AG04449 (cell line): Measurements from ENCODE around the gene PDCD2.
"Not testable (repeated sequence)": the region's sequence is repeated elsewhere in the genome, so short reads cannot be mapped to it uniquely, and the experiment has no call there.

ENCODE experiments used
- CTCF ChIA-PET: fragments of 350-600 bp; formaldehyde crosslinking; extraction: SDS; loops from one replicate; lab custom pipeline; 2021; ENCODE audit warnings: antibody characterized with exemption; lab: Yijun Ruan, JAX
- POLR2A ChIA-PET: fragments of 400-600, 350-600 bp; formaldehyde crosslinking; extraction: SDS; loops from one replicate; lab custom pipeline; 2020; ENCODE audit warnings: antibody characterized with exemption, inconsistent platforms; lab: Yijun Ruan, JAX
- DNase-seq: peaks from one replicate; pipeline ENCODE4 v3.0.0-alpha.2; 2010; ENCODE audit warnings: low read depth, low spot score
- H3K4me3 ChIP-seq: 2 replicates; pipeline ENCODE4 v1.5.1; 2011; ENCODE audit warnings: low read depth, mild to moderate bottlenecking, control low read depth, low read length
- TF ChIP-seq, protein P1 (sequence below): IDR thresholded peaks from one replicate; pipeline ENCODE4 v1.5.1; 2011; ENCODE audit warnings: mild to moderate bottlenecking, moderate library complexity, low read length, control low read depth, inconsistent platforms; ENCODE audit not compliant: insufficient read depth; ENCODE audit errors: missing control alignments

PDCD2 gene

DNA sequence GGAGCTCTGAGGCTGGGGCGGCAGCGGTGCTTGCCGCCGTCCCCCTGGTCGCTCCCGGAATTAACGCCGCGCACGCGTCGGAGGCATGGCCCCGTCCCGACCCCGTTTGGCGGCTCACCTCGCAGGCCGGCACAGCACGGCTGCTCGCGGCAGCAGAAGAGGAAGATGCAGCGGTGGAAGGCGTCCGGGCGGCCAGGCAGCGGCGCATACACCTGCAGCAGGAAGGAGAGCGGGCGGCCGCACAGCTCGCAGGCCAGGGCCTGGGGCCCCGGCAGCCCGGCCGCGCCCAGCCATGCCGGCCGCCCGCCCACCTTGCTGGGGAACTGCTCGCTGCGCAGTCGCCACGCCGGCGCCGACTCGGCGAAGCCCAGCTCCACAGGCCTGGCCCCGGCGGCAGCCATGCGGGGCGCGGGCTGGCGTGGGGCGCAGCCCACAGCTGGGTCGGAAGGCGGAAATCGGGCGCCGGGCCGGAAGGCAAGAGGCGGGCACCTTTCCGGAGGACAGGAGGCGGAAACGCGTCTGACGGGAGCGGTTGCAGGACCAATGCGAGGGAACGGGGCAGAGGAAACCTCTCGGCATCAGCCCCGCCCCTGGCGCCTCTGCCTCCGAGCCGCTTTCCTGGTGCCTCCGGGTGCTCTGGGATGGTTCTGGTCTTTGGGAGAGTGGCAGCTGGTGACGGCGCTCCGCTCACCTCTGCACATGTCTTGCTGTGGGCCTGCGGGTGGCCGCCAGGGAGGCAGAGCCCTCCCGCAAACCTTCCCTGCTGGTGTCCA lies at the start of gene PDCD2:
Gene PDCD2 (minus strand): TSS at position 457 of the 773 bp plus-strand sequence. CDS start 56 bp downstream, at position 401.
- TF ChIP-seq, protein P1, sequence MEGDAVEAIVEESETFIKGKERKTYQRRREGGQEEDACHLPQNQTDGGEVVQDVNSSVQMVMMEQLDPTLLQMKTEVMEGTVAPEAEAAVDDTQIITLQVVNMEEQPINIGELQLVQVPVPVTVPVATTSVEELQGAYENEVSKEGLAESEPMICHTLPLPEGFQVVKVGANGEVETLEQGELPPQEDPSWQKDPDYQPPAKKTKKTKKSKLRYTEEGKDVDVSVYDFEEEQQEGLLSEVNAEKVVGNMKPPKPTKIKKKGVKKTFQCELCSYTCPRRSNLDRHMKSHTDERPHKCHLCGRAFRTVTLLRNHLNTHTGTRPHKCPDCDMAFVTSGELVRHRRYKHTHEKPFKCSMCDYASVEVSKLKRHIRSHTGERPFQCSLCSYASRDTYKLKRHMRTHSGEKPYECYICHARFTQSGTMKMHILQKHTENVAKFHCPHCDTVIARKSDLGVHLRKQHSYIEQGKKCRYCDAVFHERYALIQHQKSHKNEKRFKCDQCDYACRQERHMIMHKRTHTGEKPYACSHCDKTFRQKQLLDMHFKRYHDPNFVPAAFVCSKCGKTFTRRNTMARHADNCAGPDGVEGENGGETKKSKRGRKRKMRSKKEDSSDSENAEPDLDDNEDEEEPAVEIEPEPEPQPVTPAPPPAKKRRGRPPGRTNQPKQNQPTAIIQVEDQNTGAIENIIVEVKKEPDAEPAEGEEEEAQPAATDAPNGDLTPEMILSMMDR: no peak
- ChIA-PET POLR2A (interaction anchor here (0.7 to 1.7 kb wide), 5 partner anchors 9 to 965 kb away, joined by 3 to 11 read pairs (median 4); partner anchors contain the start of genes DYNLT2, ERMARD, PSMB1 and TBP), CTCF (interaction anchor here (1.0 to 1.5 kb wide), 8 partner anchors 9 to 794 kb away, joined by 3 to 10 read pairs (median 4); partner anchors contain the start of gene TBP)
- peak; percentile 12 for DNase-seq
- peak within 1 kb of the TSS; percentile 94 for H3K4me3 ChIP-seq

- H3K4me3 ChIP-seq, CTCF ChIA-PET, DNase-seq, POLR2A ChIA-PET: not testable (repeated sequence)
Measured at GRCh38 chr6:170616020-170616554, 31.6 kb upstream of the PDCD2 start.

- DNase-seq, POLR2A ChIA-PET, CTCF ChIA-PET, H3K4me3 ChIP-seq: not testable (repeated sequence)
Measured at GRCh38 chr6:170612256-170612804, 27.9 kb upstream of the PDCD2 start.

- DNase-seq, H3K4me3 ChIP-seq, POLR2A ChIA-PET, CTCF ChIA-PET: not testable (repeated sequence)
Measured at GRCh38 chr6:170609225-170609624, 24.8 kb upstream of the PDCD2 start.

DNA sequence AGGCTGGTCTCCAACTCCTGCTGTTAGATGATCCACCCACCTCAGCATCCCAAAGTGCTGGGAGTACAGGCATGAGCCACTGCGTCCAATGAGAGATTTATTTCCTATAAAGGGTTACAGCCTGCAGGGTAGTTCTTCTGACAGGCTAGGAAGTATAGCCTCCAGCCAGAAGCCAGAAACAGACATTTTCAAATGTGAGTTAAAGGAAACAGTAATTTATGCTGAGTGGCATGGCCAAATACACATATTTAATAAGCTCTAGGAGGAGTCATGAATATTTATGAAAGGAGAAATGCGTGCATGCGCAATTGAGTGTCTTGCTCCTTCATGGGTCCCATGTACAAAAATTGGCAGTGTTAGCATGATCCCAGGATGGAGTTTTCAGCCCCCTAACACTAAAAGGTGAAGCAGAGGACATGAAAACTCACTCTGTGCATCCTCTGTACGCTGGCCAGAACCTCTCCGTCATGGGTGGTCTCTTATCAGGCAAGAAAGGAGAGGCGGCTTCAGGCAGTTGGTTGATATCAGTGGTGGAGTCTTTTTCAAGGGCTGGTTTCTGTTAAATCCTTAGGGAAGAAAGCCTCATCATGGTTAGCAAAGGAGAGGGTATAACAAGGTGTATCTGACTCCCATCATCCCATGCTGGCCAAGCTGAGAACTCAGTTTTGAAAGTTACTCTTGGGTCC lies 21.3 kb upstream of the PDCD2 start:
- ChIA-PET POLR2A (no interaction called here), CTCF (no interaction called here)
- TF ChIP-seq, protein P1: no peak
- DNase-seq: no peak
- H3K4me3 ChIP-seq: no peak overlapping the region

DNA sequence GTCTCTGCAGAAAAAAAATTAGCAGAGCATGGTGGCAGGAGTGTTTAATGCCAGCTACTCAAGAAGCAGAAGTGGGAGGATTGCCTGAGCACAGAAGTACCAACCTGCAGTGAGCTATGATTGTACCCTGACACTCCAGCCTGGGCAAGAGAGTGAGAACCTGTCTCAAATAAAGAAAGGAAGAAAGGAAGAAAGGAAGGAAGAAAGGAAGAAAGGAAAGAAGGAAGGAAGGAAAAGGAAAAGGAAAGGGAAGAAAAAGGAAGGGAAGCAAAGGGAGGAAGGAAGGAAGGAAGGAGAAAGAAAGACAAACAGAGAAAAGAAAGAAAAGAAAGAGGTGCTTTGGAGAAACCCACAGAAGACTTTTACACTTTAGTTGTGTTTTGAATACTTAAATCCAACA lies 12.8 kb upstream of the PDCD2 start:
- no peak overlapping the region for H3K4me3 ChIP-seq
- no peak for DNase-seq
- TF ChIP-seq, protein P1: no peak
- CTCF ChIA-PET: interaction anchor here (1.0 kb wide), 1 partner anchor 13 kb away, joined by 4 read pairs; the partner anchor contains the start of gene PDCD2
- POLR2A ChIA-PET: no interaction called here

GRCh38 chr6:170596426-170596825 lies 12.0 kb upstream of the PDCD2 start:
- POLR2A ChIA-PET: interaction anchor here (0.9 kb wide), 1 partner anchor 12 kb away, joined by 3 read pairs; the partner anchor contains the start of gene PDCD2
- TF ChIP-seq, protein P1: no peak

More at GRCh38 chr6:170596426-170596825, 12.0 kb upstream of the PDCD2 start:
- DNase-seq: no peak
- CTCF ChIA-PET: interaction anchor here (1.0 kb wide), 1 partner anchor 12 kb away, joined by 4 read pairs; the partner anchor contains the start of gene PDCD2
- H3K4me3 ChIP-seq: no peak overlapping the region
